Nephron (organoid): ENCODE data around the gene HMOX1.
"Not testable (repeated sequence)": the region's sequence is repeated elsewhere in the genome, so short reads cannot be mapped to it uniquely, and the experiment has no call there.

Experiments
- H3K27ac Mint-ChIP-seq, 3 experiments: 2 replicates each; pipeline ENCODE4 v1.8.0; 2020; ENCODE audit warnings: mixed read lengths in 3 of 3, mild to moderate bottlenecking in 2 of 3, moderate library complexity in 1 of 3
- H3K27me3 Mint-ChIP-seq: 2 replicates; pipeline ENCODE4 v1.8.0; 2021; ENCODE audit warnings: low read depth, mild to moderate bottlenecking, moderate library complexity, mixed read lengths
- H3K36me3 Mint-ChIP-seq: 2 replicates; pipeline ENCODE4 v1.8.0; 2020; ENCODE audit warnings: low read depth, mixed read lengths
- H3K4me1 Mint-ChIP-seq: 2 replicates; pipeline ENCODE4 v1.8.0; 2020; ENCODE audit warnings: mixed read lengths
- H3K4me3 Mint-ChIP-seq, 3 experiments: 2 replicates each; pipeline ENCODE4 v1.8.0; 2020; ENCODE audit warnings: mild to moderate bottlenecking in 3 of 3, mixed read lengths in 3 of 3, moderate library complexity in 2 of 3
- H3K9me3 Mint-ChIP-seq: 2 replicates; pipeline ENCODE4 v1.8.0; 2020; ENCODE audit warnings: mixed read lengths
- TF ChIP-seq, protein P1 (sequence below), 3 experiments: fragments of 200-600 bp; sonication (generic); IDR thresholded peaks; one replicate each; pipeline ENCODE4 v1.5.0; 2021; ENCODE audit warnings: antibody characterized with exemption in 3 of 3; ENCODE audit not compliant: unreplicated experiment in 3 of 3

HMOX1 gene

DNA sequence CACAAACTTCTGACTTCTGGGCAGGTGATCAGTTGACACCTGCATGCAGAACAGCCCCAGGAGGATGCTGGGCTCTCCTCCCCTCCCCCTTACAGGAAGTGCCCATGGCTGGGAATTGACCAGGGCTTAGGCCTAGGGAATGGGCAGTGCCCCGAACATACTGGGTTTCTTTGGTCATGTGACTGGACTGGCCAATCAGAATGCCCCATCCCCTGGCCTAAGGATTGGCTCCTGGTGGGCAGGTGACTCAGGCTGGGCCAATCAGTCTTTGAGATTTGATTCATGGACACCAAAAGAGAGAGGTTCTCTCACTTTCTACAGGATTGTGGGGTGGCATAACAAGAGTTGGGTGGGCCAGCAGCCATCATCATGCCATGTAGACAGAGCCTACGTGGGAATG, 56.2 kb downstream of the HMOX1 start:
- TF ChIP-seq, protein P1, sequence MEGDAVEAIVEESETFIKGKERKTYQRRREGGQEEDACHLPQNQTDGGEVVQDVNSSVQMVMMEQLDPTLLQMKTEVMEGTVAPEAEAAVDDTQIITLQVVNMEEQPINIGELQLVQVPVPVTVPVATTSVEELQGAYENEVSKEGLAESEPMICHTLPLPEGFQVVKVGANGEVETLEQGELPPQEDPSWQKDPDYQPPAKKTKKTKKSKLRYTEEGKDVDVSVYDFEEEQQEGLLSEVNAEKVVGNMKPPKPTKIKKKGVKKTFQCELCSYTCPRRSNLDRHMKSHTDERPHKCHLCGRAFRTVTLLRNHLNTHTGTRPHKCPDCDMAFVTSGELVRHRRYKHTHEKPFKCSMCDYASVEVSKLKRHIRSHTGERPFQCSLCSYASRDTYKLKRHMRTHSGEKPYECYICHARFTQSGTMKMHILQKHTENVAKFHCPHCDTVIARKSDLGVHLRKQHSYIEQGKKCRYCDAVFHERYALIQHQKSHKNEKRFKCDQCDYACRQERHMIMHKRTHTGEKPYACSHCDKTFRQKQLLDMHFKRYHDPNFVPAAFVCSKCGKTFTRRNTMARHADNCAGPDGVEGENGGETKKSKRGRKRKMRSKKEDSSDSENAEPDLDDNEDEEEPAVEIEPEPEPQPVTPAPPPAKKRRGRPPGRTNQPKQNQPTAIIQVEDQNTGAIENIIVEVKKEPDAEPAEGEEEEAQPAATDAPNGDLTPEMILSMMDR (IDR thresholded peaks at IDR 0.05; ENCODE audit: unreplicated experiment in 3 of 3), result no peak
- H3K4me3 Mint-ChIP-seq, result no peak overlapping the region
- H3K27ac Mint-ChIP-seq, result no peak overlapping the region
- H3K36me3 Mint-ChIP-seq, result peaks cover 39% of the 10 kb centered on the region
- H3K4me1 Mint-ChIP-seq, result no peaks in the 10 kb centered on the region
- peaks cover 6% of the 10 kb centered on the region for H3K9me3 Mint-ChIP-seq
- no peaks in the 10 kb centered on the region for H3K27me3 Mint-ChIP-seq

DNA sequence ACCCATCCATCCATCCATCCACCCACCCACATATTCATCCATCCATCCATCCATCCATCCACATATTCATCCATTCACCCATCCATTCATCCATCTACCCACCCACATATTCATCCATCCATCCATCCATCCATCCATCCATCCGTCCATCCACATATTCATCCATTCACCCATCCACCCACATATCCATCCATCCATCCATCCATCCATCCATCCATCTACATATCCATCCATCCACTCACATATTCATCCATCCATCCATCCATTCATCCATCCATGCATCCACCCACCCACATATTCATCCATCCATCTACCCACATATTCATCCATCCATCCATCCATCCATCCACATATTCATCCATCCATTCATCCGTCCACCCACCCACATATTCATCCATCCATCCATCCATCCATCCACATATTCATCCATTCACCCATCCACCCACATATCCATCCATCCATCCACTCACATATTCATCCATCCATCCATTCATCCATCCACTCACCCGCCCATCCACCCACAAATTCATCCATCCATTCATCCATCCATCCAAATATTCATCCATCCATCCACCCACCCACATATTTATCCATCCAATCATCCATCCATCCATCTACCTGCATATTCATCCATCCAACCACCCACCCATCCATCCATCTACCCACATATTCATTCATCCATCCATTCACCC, 57.9 kb downstream of the HMOX1 start:
- not testable (repeated sequence) for H3K4me3 Mint-ChIP-seq, H3K4me1 Mint-ChIP-seq, H3K27ac Mint-ChIP-seq, H3K9me3 Mint-ChIP-seq, H3K27me3 Mint-ChIP-seq
- peaks cover 22% of the 10 kb centered on the region for H3K36me3 Mint-ChIP-seq

DNA sequence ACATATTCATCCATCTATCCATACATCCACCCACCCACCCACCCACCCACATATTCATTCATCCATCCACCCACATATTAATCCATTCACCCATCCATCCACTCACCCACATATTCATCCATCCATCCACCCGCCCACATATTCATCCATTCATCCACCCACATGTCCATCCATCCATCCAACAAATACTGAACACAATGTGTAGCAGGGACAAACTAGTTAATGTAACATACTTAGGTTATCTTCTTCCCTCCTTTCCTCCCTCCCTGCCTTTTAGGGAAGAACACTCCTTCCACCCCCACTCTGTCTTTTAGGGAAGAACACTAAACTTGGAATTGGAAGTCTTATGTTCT, 58.4 kb downstream of the HMOX1 start:
- H3K4me3 Mint-ChIP-seq, result no peak overlapping the region
- H3K27me3 Mint-ChIP-seq, result no peaks in the 10 kb centered on the region
- peaks cover 16% of the 10 kb centered on the region for H3K36me3 Mint-ChIP-seq
- H3K27ac Mint-ChIP-seq, result no peak overlapping the region
- TF ChIP-seq, protein P1 (IDR thresholded peaks at IDR 0.05; ENCODE audit: unreplicated experiment in 3 of 3), result no peak
- no peaks in the 10 kb centered on the region for H3K4me1 Mint-ChIP-seq
- peaks cover under 1% of the 10 kb centered on the region for H3K9me3 Mint-ChIP-seq

DNA sequence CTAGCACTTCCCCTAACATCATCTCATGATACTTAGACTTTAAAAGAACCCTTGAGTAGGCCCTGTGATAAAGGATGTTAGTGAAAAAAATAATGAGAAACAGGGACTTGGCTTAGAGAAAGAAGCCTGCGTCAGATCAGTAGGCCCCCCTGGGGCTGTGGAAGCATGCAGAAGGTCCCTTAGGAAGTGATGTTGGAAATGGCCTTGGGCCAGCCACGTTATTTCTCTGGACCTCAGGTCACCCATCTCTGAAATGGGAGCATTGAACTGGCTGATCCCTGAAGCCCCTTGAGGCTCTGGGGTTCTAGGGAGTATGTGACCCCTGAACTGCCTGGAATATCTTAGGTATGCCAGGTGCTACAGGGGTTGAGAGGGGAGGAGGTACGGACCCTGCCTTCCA, 59.2 kb downstream of the HMOX1 start:
- Mint-ChIP-seq H3K4me1 (no peaks in the 10 kb centered on the region), H3K36me3 (peaks cover 13% of the 10 kb centered on the region), H3K27me3 (no peaks in the 10 kb centered on the region), H3K27ac (no peak overlapping the region), H3K4me3 (no peak overlapping the region), H3K9me3 (no peaks in the 10 kb centered on the region)
- TF ChIP-seq, protein P1 (IDR thresholded peaks at IDR 0.05; ENCODE audit: unreplicated experiment in 3 of 3), result no peak

DNA sequence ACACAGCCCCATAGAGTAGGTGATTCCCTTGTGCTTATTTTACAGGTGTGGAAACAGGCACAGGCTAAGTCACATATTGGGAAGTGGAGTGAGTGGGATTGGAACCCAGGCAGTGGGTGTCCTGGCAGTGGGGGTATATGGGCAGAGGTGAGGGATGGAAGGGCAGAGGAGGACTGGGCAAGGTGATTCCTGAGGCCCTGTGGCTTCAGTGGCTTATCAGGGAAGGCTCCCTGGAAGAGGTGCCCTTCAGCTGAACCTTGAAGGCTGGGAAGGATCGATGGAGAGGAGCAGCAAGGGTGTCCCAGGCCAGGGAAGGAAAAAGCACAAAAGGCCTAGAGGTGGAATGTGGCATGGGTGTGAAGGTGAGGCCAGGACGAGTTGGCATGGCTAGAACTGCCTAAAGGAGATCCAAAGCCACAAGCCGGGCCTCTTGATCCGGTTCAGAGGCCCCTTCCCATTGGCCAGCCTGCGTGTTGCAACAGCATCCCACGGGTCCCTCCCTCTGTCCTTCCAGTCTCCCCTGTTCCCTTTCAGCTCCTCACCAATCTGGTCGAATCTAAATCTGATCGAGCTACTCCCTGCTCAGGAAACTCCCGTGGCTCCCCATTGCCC, 60.7 kb downstream of the HMOX1 start:
- no peaks in the 10 kb centered on the region for H3K9me3 Mint-ChIP-seq
- no peak overlapping the region for H3K4me3 Mint-ChIP-seq
- H3K4me1 Mint-ChIP-seq, result no peaks in the 10 kb centered on the region
- no peak overlapping the region for H3K27ac Mint-ChIP-seq
- peaks cover 10% of the 10 kb centered on the region for H3K36me3 Mint-ChIP-seq
- TF ChIP-seq, protein P1 (IDR thresholded peaks at IDR 0.05; ENCODE audit: unreplicated experiment in 3 of 3), result no peak
- no peaks in the 10 kb centered on the region for H3K27me3 Mint-ChIP-seq

DNA sequence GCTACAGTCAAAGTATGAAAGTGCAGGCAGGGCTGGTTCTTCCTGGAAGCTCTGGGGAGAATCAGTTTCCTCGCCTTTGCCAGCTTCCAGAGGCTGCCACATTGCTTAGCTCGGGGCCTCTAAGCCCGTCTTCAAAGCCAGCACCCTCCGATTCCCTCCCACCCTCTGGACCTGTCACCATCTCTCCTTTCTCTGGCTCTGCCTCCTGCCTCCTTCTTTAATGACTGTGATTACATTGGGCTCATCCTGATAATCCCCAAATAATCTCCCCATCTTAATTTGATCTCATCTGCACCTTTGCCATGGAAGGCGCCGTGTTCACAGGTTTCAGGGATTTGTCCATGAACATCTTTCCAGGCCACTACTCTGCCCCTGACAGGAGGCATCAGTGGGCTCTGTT, 61.6 kb downstream of the HMOX1 start:
- no peak overlapping the region for H3K4me3 Mint-ChIP-seq
- TF ChIP-seq, protein P1 (IDR thresholded peaks at IDR 0.05; ENCODE audit: unreplicated experiment in 3 of 3), result no peak
- H3K4me1 Mint-ChIP-seq, result no peaks in the 10 kb centered on the region
- no peak overlapping the region for H3K27ac Mint-ChIP-seq
- H3K36me3 Mint-ChIP-seq, result peaks cover 10% of the 10 kb centered on the region
- H3K9me3 Mint-ChIP-seq, result no peaks in the 10 kb centered on the region
- no peaks in the 10 kb centered on the region for H3K27me3 Mint-ChIP-seq
